HCT116 (cell line): ENCODE data around the gene KCNJ16.

Experiments
- ATF3 ChIP-seq: IDR thresholded peaks from 2 replicates; pipeline ENCODE4 v1.6.1; 2012
- CTCF ChIP-seq, 3 experiments: fragments of 200-600 bp in 1 of 3; sonication (generic) in 1 of 3; IDR thresholded peaks in 2 of 3; conservative IDR thresholded peaks in 1 of 3; 2 replicates each; pipeline ENCODE4 v1.5.1; 2012 to 2017; ENCODE audit warnings: low read depth in 2 of 3, low read length in 2 of 3, antibody characterized with exemption in 1 of 3, borderline replicate concordance in 1 of 3, control low read depth in 1 of 3, mild to moderate bottlenecking in 1 of 3, mixed read lengths in 1 of 3, mixed run types in 1 of 3, moderate library complexity in 1 of 3; ENCODE audit not compliant: insufficient read depth in 1 of 3
- EGR1 ChIP-seq: IDR thresholded peaks from 2 replicates; pipeline ENCODE4 v1.6.1; 2012; ENCODE audit warnings: low read depth
- EZH2phosphoT487 ChIP-seq: fragments of 200-600 bp; IDR thresholded peaks from 2 replicates; pipeline ENCODE4 v1.6.1; 2018; ENCODE audit warnings: antibody characterized with exemption, borderline replicate concordance
- POLR2AphosphoS5 ChIP-seq: IDR thresholded peaks from 2 replicates; pipeline ENCODE4 v1.6.1; 2011; ENCODE audit warnings: mild to moderate bottlenecking, low read depth, low read length, moderate library complexity
- RAD21 ChIP-seq: IDR thresholded peaks from 2 replicates; pipeline ENCODE4 v1.6.1; 2012; ENCODE audit warnings: low read depth, mild to moderate bottlenecking
- SIN3A ChIP-seq: IDR thresholded peaks from 2 replicates; pipeline ENCODE4 v1.6.1; 2012; ENCODE audit warnings: low read depth
- YY1 ChIP-seq: IDR thresholded peaks from 2 replicates; pipeline ENCODE4 v1.6.1; 2011; ENCODE audit warnings: low read length, low read depth, moderate library complexity, mild to moderate bottlenecking; ENCODE audit not compliant: insufficient replicate concordance; ENCODE audit errors: extremely low read depth
- ZNF274 ChIP-seq: fragments of 200-500 bp; sonication (Bioruptor generic); IDR thresholded peaks from 2 replicates; pipeline ENCODE4 v1.6.1; 2014; ENCODE audit warnings: mild to moderate bottlenecking, low read depth, low read length, inconsistent platforms

GRCh38 chr17:70078549-70078948 lies 3.5 kb downstream of the KCNJ16 start:
- TF ChIP-seq CTCF (IDR thresholded peaks at IDR 0.05 in 2 of 3, conservative IDR thresholded peaks at IDR 0.05 in 1 of 3; ENCODE audit: borderline replicate concordance in 1 of 3, insufficient read depth in 1 of 3, low read depth in 2 of 3, low read length in 2 of 3), result no peak
- no peak for TF ChIP-seq RAD21
- no peak for TF ChIP-seq EZH2phosphoT487
- no peak for TF ChIP-seq YY1
- TF ChIP-seq SIN3A, result no peak
- TF ChIP-seq POLR2AphosphoS5, result no peak
- TF ChIP-seq ZNF274, result no peak
- no peak for TF ChIP-seq EGR1
- TF ChIP-seq ATF3, result no peak
